Esophagus (tissue), 2 donors: ENCODE data around the gene USP19. TPM values are rescaled to one million over a fixed set of nuclear protein-coding genes. Genes with fewer than 3 reads are reported as not detected.

ENCODE experiments used
- H3K27ac ChIP-seq, 2 donors: one replicate each; pipeline ENCODE4 v1.5.1; 2013; ENCODE audit warnings: low read depth in 2 of 2, mild to moderate bottlenecking in 2 of 2, inconsistent platforms in 1 of 2, low read length in 1 of 2, moderate library complexity in 1 of 2
- H3K27me3 ChIP-seq, 2 donors: one replicate each; pipeline ENCODE4 v1.6.1; 2013; ENCODE audit warnings: low read length in 2 of 2, control low read depth in 1 of 2, mild to moderate bottlenecking in 1 of 2; ENCODE audit not compliant: insufficient read depth in 2 of 2, control insufficient read depth in 1 of 2
- H3K36me3 ChIP-seq, 2 donors: one replicate each; pipeline ENCODE4 v1.6.1; 2013; ENCODE audit warnings: low read length in 1 of 2; ENCODE audit not compliant: control insufficient read depth in 2 of 2, insufficient read depth in 2 of 2
- H3K4me1 ChIP-seq, 2 donors: one replicate each; pipeline ENCODE4 v1.6.1; 2013; ENCODE audit warnings: low read length in 1 of 2; ENCODE audit not compliant: control insufficient read depth in 2 of 2, insufficient read depth in 2 of 2
- H3K4me3 ChIP-seq, 2 donors: one replicate each; pipeline ENCODE4 v1.5.1; 2013; ENCODE audit warnings: low read length in 2 of 2, mild to moderate bottlenecking in 2 of 2, low read depth in 1 of 2, moderate library complexity in 1 of 2
- H3K9me3 ChIP-seq, 2 donors: one replicate each; pipeline ENCODE4 v1.6.1; 2013; ENCODE audit warnings: mild to moderate bottlenecking in 2 of 2, low read depth in 1 of 2, low read length in 1 of 2, moderate library complexity in 1 of 2; ENCODE audit not compliant: control insufficient read depth in 2 of 2, insufficient read depth in 1 of 2
- WGBS, 2 donors: extraction: QIAGEN DNeasy Blood & Tissue Kit; methylation state at CpG; one replicate each; pipeline ENCODE4 v1.1.7; 2013; 5-methylcytosine and 5-hydroxymethylcytosine counted together
- polyA plus RNA-seq, 2 donors: library from polyadenylated mRNA; stranded (reverse); fragments of 200-250 nt; gene quantifications; one replicate each; pipeline ENCODE4 v1.2.3, GENCODE V29; 2013
- donor health status: healthy with polysubstance abuse.
- donor health status: Bipolar disorder and iron deficiency.

USP19 gene
- polyA plus RNA-seq, 2 donors = 17.9 to 19.4 TPM

DNA sequence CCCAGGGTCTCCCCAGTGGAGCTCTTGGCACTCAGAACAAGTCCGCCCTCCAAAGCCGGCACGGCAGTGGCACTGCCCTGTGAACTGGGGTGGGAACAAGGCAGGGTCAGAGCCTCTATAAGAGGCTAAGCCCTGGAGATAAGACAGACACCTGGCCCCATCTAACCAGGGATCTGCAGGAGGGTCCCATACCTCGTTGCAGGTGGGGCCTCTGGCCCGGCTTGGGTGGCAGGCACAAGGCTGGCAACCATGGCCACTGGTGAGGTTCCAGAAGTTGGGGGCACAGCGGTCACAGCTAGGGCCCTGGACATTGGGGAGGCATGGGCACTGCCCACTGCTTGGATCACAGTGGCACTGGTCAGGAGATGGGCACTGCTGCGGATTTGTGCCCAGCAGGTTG, 3.6 kb upstream of the USP19 start:
- Histone ChIP-seq H3K27me3 (no peaks in the 10 kb centered on the region), H3K4me3 (no peak overlapping the region), H3K36me3 (peaks cover 16 to 61% of the 10 kb centered on the region in 2 donors), H3K4me1 (peaks cover 10 to 12% of the 10 kb centered on the region in 2 donors), H3K9me3 (no peaks in the 10 kb centered on the region), H3K27ac (no peak overlapping the region)
- 84 to 91% methylated on average over 7 of the region's 7 CpGs for whole genome bisulfite sequencing, 2 donors

DNA sequence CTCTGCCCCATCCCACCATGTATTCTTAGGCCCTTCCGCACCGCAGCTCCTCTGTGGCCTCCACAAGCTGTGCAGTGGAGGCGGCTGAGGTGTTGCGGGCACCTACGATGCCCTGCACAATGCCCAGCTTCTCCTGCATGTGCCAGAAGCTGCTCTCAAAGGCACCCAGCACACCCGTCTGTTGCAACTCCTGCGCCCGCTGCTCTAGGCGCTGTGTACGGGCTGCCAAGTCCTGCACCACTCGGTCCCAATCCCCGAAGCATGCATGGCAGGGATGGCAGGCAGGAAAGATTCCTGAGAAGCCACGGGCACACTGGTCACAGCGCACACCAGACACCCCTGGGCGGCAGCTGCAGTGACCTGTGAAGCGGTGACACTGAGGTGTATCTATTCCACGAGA, 3.1 kb upstream of the USP19 start:
- H3K4me1 ChIP-seq = peaks cover 12 to 13% of the 10 kb centered on the region in 2 donors
- no peaks in the 10 kb centered on the region for H3K9me3 ChIP-seq
- no peak overlapping the region for H3K4me3 ChIP-seq
- 94% methylated on average over 17 of the region's 17 CpGs for WGBS, 2 donors
- H3K36me3 ChIP-seq = peaks cover 16 to 57% of the 10 kb centered on the region in 2 donors
- H3K27me3 ChIP-seq = no peaks in the 10 kb centered on the region
- H3K27ac ChIP-seq = no peak overlapping the region

DNA sequence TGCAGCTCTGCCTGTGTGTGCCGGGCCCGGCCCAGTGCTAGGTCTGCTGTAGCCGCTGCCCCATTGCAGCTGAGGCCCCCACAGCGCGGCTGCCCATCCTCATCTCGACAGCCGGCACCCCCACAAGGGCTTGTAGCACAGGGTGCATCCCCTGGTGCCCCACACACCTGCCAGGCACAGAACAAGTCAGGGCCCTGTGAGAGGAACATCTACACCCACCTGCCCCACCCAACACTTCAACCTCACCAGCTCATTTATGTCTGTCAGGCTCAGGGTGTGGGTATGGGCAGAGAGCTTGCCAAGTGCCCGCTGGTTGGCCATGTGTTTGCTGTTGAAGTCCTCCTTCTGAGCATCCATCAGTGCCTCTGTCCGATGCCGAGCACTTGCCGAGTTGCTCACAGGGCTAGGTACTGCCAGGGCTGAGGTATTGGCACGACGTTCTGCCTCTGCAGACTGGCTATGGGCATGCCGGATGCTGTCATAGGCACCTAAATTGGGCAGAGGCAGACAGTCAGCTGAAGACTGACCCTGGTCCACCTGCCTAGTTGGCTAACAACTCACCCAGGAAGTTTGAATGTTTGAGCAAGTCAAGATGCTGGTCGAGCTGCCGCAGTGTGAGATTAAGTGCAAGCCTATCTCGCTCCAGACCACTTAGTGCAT, 2.4 kb upstream of the USP19 start:
- Histone ChIP-seq H3K36me3 (peaks cover 16 to 51% of the 10 kb centered on the region in 2 donors), H3K27ac (no peak overlapping the region), H3K9me3 (no peaks in the 10 kb centered on the region), H3K27me3 (no peaks in the 10 kb centered on the region), H3K4me3 (no peak overlapping the region), H3K4me1 (peaks cover 12 to 13% of the 10 kb centered on the region in 2 donors)
- WGBS, 2 donors = 91% methylated on average over 17 of the region's 17 CpGs

DNA sequence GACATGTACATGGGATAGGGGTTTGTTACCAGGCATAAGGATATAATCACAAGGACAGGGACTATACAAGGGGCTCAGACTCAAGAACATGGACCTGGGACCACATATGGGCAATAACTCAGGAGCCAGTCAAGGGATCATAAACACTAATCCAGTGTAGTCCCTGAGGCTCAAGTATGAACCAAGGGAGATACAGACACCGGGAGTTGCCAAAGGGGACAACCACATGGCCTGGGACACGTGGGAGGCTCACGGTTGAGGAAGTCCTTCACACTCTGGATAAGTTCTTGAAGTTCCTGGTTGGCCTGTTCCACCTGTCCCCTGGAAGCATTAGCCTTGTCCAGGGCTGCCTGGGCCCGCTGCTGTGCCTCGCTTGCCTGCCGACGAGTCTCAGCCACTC, 1.8 kb upstream of the USP19 start:
- 77 to 89% methylated on average over 7 of the region's 7 CpGs for WGBS, 2 donors
- Histone ChIP-seq H3K27me3 (no peaks in the 10 kb centered on the region), H3K4me1 (peaks cover 12 to 13% of the 10 kb centered on the region in 2 donors), H3K36me3 (peaks cover 19 to 55% of the 10 kb centered on the region in 2 donors), H3K4me3 (no peak overlapping the region), H3K9me3 (no peaks in the 10 kb centered on the region), H3K27ac (peak overlapping the region in 1 of 2 donors; percentile 39)

DNA sequence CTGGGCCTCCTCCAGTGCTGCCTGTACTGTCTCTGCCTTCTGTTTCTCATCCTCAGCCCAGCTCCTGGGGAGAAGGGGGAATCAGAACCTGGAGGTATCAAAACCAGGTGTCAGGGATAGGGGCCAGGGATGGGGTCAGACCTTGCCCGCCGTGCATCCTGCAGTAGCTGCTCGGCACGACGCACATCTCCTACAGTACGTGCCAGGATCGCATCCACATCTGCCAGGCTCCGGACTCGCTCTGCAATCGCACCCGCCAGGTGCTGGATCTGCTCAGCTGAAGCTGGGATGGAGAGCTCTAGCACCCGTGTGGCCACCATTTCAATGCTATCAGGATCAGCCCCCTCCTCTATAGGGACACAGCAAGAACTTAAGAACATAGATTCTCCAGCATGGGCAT, 1.4 kb upstream of the USP19 start:
- Histone ChIP-seq H3K36me3 (peaks cover 23 to 59% of the 10 kb centered on the region in 2 donors), H3K4me3 (no peak overlapping the region), H3K27ac (peak overlapping the region in 1 of 2 donors; percentile 39), H3K27me3 (no peaks in the 10 kb centered on the region), H3K4me1 (peaks cover 12 to 13% of the 10 kb centered on the region in 2 donors), H3K9me3 (no peaks in the 10 kb centered on the region)
- 94 to 97% methylated on average over 12 of the region's 12 CpGs for WGBS, 2 donors

DNA sequence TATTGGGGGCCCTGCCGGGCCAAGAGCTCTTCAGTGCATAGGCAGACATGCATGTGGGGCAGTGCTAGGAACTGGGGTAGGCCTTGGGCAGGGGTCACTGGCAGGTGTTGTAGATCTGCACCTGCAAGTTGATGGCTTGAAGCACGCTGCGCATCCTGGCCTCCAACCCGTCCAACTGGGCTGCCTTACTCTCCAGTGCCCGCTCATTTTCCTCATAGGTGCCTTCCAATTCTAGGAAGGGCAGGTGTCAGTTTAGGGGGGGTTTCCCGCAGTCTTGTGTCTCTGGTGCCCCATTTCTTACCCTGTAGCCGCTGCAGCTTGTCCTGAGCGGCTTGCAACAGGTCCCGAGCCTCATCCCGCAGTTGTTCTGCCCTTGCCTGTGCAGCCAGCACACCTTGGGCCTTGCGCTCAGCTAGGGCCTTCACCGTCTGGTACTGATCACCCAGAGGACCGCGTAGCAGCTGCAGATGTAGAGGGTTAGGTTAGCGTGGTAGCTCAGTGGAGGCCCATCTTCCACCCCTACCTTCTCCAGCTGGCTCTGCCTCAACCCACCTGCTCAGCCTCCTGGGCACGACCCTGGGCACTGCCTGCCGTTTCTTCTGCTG, 611 bp upstream of the USP19 start:
- Histone ChIP-seq H3K9me3 (no peaks in the 10 kb centered on the region), H3K36me3 (peaks cover 29 to 63% of the 10 kb centered on the region in 2 donors), H3K27me3 (no peaks in the 10 kb centered on the region), H3K4me1 (peaks cover 12 to 13% of the 10 kb centered on the region in 2 donors), H3K27ac (peak overlapping the region; percentile 97 to 99), H3K4me3 (peak overlapping the region; percentile 96 to 100)
- 71 to 72% methylated on average over 17 of the region's 17 CpGs for WGBS, 2 donors

DNA sequence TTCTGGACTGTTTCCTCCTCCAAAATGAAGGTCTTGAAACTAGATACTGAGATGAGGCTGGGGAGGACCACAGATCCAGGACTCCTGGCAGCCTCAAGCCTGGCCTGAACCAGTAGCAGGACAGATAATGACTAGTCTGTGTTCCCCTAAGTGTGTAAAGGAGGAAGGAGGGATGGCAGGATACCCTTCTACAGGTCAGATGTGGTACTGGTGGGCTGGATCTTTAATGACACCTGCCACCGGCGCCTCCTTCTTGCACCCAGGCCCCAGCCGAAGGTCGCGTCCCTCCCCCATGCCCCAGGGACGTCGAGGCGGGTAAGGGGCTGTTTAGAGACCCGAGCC, 556 bp downstream of the USP19 start:
- Histone ChIP-seq H3K36me3 (peaks cover 34 to 64% of the 10 kb centered on the region in 2 donors), H3K4me3 (peak overlapping the region; percentile 96 to 100), H3K4me1 (peaks cover 12 to 13% of the 10 kb centered on the region in 2 donors), H3K9me3 (no peaks in the 10 kb centered on the region), H3K27ac (peak overlapping the region; percentile 97 to 99), H3K27me3 (no peaks in the 10 kb centered on the region)
- WGBS, 2 donors = 0 to 1% methylated on average over 9 of the region's 9 CpGs

DNA sequence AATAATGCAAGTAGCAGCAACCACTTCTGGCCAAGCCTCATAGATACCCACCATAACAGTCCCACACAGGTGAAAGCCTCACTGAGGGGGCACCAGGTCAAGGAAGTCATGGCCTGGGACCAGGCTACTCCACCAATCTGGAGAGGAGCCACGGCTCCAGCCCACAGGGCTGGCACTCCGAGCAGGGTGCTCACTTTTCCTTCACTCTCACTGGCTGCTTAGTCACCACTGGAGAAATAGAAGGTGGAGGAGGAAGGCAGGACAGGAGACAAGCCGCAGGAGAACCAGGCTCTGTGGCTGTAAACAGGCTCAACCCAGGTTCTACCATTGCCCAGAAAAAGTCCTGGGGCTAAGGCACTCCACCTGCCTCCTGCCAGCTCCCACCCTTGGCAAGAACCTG, 1.2 kb downstream of the USP19 start:
- Histone ChIP-seq H3K36me3 (peaks cover 37 to 64% of the 10 kb centered on the region in 2 donors), H3K27me3 (no peaks in the 10 kb centered on the region), H3K27ac (peak overlapping the region; percentile 97 to 99), H3K4me1 (peaks cover 12 to 13% of the 10 kb centered on the region in 2 donors), H3K4me3 (peak overlapping the region in 1 of 2 donors; percentile 96), H3K9me3 (no peaks in the 10 kb centered on the region)
- 46 to 49% methylated on average over 3 of the region's 3 CpGs for WGBS, 2 donors

DNA sequence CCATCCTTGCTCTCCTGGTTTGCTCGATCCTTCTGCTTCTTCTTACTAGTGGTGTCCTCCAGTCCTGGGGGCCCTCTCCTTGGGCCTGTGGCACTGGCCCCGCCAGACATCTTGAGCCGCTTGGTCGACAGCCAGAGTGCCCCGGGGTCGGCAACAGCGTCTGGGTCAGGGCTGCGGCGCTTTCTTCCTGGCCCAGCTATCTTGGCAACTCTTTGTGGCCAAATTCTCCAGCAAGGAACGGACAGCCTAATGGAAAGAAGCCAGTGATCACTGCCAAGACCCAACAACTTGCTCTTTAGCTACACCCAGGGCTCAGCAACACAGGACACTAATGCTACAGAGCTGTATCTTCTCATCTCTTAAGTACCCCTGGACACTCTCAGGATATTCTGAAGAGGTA, 1.6 kb downstream of the USP19 start:
- no peak overlapping the region for H3K4me3 ChIP-seq
- H3K27me3 ChIP-seq = no peaks in the 10 kb centered on the region
- WGBS, 2 donors = 61 to 72% methylated on average over 10 of the region's 10 CpGs
- peak overlapping the region; percentile 97 to 99 for H3K27ac ChIP-seq
- H3K36me3 ChIP-seq = peaks cover 37 to 65% of the 10 kb centered on the region in 2 donors
- H3K4me1 ChIP-seq = peaks cover 12 to 13% of the 10 kb centered on the region in 2 donors
- H3K9me3 ChIP-seq = no peaks in the 10 kb centered on the region

DNA sequence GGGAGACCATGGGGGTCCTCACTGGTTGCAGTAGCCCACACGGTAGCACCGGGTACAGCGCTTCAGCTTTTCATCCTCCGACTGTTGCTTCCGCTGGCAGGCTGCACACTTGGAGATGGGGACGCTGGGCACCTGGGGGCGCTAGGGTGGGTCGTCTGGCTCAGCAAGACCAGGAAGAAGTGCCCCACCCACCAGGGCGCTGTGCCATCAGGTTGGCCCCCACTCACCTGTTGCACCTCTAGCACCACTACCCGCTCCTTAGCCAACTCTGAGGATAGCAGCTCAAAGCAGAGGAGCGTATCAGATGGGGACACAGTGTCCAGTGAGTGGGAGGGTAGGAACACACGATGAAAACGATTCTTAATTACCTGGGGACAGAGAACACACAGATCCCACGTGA, 8.4 kb downstream of the USP19 start:
- H3K27ac ChIP-seq = no peak overlapping the region
- H3K9me3 ChIP-seq = no peaks in the 10 kb centered on the region
- no peak overlapping the region for H3K4me3 ChIP-seq
- no peaks in the 10 kb centered on the region for H3K4me1 ChIP-seq
- H3K36me3 ChIP-seq = peaks cover 35 to 89% of the 10 kb centered on the region in 2 donors
- 86 to 88% methylated on average over 14 of the region's 14 CpGs for WGBS, 2 donors
- no peaks in the 10 kb centered on the region for H3K27me3 ChIP-seq
